ENCODE results near the gene SLC66A1. TPM values are rescaled to one million over a fixed set of nuclear protein-coding genes. Genes with fewer than 3 reads are reported as not detected.

The SLC66A1 gene
- total RNA-seq, 2 donors from 2014 or later: 9.5 to 10.5 TPM

DNA sequence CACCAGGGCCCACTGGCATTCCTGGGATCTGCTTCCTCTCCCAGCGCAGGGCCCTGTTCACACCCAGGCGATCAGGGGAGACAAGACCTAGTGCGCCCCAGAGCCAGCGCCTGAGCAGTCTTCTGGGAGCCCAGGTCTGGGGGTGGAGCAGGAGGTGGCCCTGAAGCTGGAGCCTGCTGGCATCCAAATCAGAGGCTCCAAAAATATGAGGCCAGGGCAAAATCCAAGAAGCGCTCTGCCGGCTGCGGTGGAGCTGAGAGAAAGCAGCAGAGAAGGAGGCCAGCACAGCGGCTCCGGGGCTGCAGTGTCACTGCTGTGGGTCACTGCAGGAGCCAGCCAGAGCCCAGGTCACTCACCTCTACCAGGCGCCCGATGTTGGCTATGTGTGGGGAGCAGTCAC lies 32.7 kb downstream of the SLC66A1 start:
- DNase-seq: no peak
- Mint-ChIP-seq H3K27ac (no peak overlapping the region), H3K27me3 (ENCODE audit: low read depth) (no peaks in the 10 kb centered on the region), H3K9me3 (no peaks in the 10 kb centered on the region), H3K4me1 (ENCODE audit: low read depth) (peaks cover 9% of the 10 kb centered on the region), H3K4me3 (no peak overlapping the region), H3K36me3 (ENCODE audit: insufficient read depth in 2 of 2) (peaks cover 2 to 3% of the 10 kb centered on the region in 2 donors)
- no peak for ATAC-seq (replicated peaks in 1 of 2)

DNA sequence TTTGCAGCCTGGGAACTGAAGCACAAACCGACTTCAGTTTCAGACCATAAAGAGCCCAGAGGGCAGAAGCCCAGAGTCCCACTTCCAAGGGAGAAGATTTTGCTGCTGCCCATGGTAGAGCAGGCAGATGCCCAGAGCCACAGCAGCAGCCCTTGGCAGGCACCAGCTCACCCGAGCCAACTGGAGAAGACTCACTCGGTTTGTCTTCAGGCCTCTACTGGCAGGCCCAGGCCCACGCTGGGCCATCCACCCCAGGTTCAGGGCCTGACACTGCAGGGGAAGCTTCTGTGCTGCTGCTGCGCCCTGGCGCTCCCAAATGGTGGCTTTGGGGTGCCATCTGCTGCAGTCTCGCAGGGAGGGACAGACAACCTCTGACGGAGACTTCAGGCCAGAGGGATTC lies 33.3 kb downstream of the SLC66A1 start:
- Mint-ChIP-seq H3K9me3 (no peaks in the 10 kb centered on the region), H3K36me3 (ENCODE audit: insufficient read depth in 2 of 2) (peaks cover under 1 to 2% of the 10 kb centered on the region in 2 donors), H3K27ac (no peak overlapping the region)

DNA sequence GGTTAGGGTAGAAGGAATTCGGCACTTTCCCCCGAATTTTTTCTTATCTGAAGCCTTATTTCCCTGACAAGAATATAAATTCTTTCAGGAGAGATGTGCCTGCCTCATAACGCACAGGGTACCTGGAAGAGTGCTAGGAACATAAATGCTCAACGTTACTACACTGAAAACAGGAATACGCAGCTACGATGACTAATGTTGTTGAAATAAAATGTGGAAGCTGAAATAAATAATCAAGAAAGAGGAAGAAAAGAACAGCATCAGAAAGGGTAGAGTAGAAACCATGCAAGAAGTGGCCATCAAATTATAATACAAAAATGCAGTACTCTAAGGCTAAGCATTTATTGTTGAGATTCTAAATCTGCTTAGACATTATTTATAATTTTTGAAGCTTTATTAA lies 33.9 kb downstream of the SLC66A1 start:
- Mint-ChIP-seq H3K36me3 (ENCODE audit: insufficient read depth in 2 of 2) (peaks cover 0 to 2% of the 10 kb centered on the region in 2 donors), H3K27me3 (ENCODE audit: low read depth) (no peaks in the 10 kb centered on the region), H3K27ac (peak overlapping the region; percentile 13), H3K4me3 (no peak overlapping the region), H3K9me3 (no peaks in the 10 kb centered on the region), H3K4me1 (ENCODE audit: low read depth) (peaks cover 9% of the 10 kb centered on the region)
- ATAC-seq (replicated peaks in 1 of 2) (no peak), DNase-seq (no peak)

More for the DNA sequence above, 33.3 kb downstream of the SLC66A1 start:
- no peak for ATAC-seq (replicated peaks in 1 of 2)
- Mint-ChIP-seq H3K4me3 (no peak overlapping the region), H3K4me1 (ENCODE audit: low read depth) (peaks cover 9% of the 10 kb centered on the region), H3K27me3 (ENCODE audit: low read depth) (no peaks in the 10 kb centered on the region)
- DNase-seq: no peak

DNA sequence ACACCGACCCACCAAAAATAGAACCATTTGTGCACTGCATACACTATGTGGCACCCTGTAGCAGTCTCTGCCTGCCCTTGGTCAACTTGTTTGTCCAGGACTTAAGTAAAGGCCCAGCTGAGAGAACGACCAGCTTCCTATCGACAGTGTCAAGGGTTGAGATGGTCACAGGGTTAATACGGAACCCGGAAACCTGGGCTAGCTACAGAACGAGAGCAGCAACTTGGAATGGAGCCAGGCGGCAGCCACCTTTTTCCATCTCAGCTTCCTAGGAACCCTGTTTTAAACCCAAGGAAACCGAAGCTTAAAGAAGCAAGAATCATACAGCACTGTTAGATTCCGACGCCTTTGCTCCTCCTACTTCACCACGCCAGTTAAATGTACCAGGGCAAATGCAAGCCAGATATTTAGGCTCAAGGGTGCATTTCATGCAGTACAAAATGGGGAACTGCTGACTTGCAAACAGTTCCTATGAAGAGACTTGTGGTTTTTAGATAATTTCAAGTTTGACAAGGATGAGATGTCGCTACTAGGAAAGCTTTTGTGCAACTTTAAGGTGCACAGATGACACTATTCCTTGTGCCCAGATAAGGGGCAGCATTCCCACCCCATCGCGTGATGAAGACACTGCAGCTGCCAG lies 35.5 kb downstream of the SLC66A1 start:
- ATAC-seq (replicated peaks in 1 of 2) (no peak), DNase-seq (no peak)
- Mint-ChIP-seq H3K27ac (peak overlapping the region; percentile 60), H3K9me3 (no peaks in the 10 kb centered on the region), H3K27me3 (ENCODE audit: low read depth) (no peaks in the 10 kb centered on the region), H3K4me3 (no peak overlapping the region), H3K4me1 (ENCODE audit: low read depth) (no peaks in the 10 kb centered on the region), H3K36me3 (ENCODE audit: insufficient read depth in 2 of 2) (no peaks in the 10 kb centered on the region)

DNA sequence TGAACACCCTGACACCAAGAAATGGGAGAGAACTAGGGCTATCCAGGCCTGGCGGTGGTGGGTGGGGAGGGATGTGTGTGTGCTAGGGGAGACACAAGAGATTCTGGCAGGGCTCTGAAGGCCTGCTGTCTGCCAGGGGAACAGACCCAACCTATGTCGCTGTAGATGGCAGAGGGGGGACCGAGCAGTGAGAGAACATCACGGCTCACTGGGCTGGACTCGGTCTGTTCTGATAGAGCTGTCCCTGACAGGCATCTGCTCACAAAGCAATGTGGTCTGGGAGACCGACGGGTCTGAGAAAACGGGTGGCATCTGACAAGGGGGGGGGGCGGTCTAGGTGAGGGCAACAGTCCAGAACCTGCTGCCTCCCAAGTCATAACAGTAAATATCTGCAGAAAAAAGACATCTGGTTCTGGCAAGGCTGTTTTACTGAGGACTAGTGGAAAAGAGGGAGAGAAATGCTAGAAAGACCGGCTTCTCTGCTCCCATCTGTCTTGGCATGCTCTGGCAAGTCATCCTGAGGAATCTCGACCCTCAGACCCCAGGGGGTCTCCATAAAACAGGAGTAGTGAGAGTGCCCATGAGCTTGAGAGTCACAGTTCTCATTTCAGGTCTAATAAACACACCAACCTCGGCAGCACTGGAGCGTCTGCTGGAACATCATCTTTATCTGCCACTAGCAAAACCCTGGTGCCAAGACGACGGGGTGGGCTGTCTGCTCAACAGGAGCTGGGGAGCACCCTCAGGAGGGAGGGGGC lies 36.5 kb downstream of the SLC66A1 start:
- Mint-ChIP-seq H3K36me3 (ENCODE audit: insufficient read depth in 2 of 2) (no peaks in the 10 kb centered on the region), H3K27me3 (ENCODE audit: low read depth) (no peaks in the 10 kb centered on the region), H3K9me3 (no peaks in the 10 kb centered on the region), H3K4me1 (ENCODE audit: low read depth) (no peaks in the 10 kb centered on the region), H3K27ac (no peak overlapping the region), H3K4me3 (no peak overlapping the region)
- no peak for DNase-seq
- ATAC-seq (replicated peaks in 1 of 2): no peak

DNA sequence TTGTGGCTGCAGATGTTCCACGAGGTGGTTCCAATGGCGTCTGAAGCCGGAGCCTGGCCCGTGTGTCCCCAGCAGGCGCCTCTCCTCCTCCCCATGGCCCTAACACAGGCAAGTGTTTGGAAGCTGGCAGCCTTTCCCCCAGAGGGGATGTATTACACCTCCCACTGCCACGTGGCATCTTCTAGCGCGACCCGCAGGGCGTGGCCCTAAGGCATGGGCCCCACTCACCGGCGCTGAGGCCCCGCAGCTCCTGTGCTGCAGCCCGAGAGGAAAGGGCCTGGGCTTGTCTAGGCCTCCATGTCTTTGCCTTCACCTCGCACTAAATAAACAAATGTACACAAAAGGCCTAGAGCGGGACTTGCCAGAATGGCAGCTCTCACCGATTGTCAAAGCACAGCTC lies 37.9 kb downstream of the SLC66A1 start:
- ATAC-seq (replicated peaks in 1 of 2) (no peak), DNase-seq (no peak)
- no peaks in the 10 kb centered on the region for H3K27me3 Mint-ChIP-seq (ENCODE audit: low read depth)
- no peaks in the 10 kb centered on the region for H3K9me3 Mint-ChIP-seq
- H3K4me3 Mint-ChIP-seq: no peak overlapping the region
- peaks cover 0 to 2% of the 10 kb centered on the region in 2 donors for H3K36me3 Mint-ChIP-seq (ENCODE audit: insufficient read depth in 2 of 2)
- H3K27ac Mint-ChIP-seq: peak overlapping the region; percentile 6
- no peaks in the 10 kb centered on the region for H3K4me1 Mint-ChIP-seq (ENCODE audit: low read depth)

DNA sequence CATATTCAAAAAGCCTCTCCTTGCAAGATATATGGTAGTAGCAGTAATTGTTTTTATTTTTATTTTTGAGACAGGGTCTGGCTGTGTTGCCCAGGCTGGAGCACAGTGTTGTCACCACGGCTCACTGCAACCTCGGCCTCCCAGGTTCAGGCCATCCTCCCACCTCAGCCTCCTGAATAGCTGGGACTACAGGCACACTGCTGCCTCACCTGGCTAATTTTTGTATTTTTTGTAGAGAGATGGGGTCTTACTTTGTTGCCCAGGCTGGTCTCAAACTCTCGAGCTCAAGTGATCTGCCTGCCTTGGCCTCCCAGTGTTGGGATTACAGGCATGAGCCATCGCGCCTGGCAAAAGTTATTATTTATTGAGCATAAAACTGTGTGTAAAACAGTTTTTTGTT lies 38.4 kb downstream of the SLC66A1 start:
- H3K9me3 Mint-ChIP-seq: no peaks in the 10 kb centered on the region
- H3K36me3 Mint-ChIP-seq (ENCODE audit: insufficient read depth in 2 of 2): peaks cover 2% of the 10 kb centered on the region in 2 donors

DNA sequence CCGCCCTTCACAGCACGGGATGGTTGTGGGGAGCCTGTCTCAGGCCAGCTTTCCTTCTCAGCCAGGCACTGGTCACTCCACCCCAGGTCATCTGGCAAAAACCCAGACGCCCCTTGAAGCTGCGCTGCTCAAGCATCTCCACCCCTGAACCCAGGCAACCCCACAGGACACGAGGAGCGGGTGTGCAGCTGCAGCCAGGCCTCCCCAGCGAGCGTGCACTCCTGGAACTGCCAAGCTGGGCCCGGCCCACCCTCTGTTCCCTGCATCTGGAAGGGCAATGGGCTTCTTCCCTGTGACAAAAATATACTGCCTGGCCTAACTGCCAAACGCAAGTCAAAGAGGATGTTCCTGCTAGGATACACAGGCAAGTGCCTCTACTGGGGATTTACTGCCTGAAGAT lies 39.7 kb downstream of the SLC66A1 start:
- Mint-ChIP-seq H3K27me3 (ENCODE audit: low read depth) (no peaks in the 10 kb centered on the region), H3K9me3 (no peaks in the 10 kb centered on the region), H3K36me3 (ENCODE audit: insufficient read depth in 2 of 2) (peaks cover 2 to 5% of the 10 kb centered on the region in 2 donors), H3K4me3 (no peak overlapping the region), H3K4me1 (ENCODE audit: low read depth) (no peaks in the 10 kb centered on the region), H3K27ac (no peak overlapping the region)
- no peak for ATAC-seq (replicated peaks in 1 of 2)
- DNase-seq: no peak

More for the DNA sequence above, 38.4 kb downstream of the SLC66A1 start:
- ATAC-seq (replicated peaks in 1 of 2) (no peak), DNase-seq (no peak)
- peak overlapping the region; percentile 6 for H3K27ac Mint-ChIP-seq
- no peak overlapping the region for H3K4me3 Mint-ChIP-seq
- no peaks in the 10 kb centered on the region for H3K27me3 Mint-ChIP-seq (ENCODE audit: low read depth)
- H3K4me1 Mint-ChIP-seq (ENCODE audit: low read depth): no peaks in the 10 kb centered on the region

DNA sequence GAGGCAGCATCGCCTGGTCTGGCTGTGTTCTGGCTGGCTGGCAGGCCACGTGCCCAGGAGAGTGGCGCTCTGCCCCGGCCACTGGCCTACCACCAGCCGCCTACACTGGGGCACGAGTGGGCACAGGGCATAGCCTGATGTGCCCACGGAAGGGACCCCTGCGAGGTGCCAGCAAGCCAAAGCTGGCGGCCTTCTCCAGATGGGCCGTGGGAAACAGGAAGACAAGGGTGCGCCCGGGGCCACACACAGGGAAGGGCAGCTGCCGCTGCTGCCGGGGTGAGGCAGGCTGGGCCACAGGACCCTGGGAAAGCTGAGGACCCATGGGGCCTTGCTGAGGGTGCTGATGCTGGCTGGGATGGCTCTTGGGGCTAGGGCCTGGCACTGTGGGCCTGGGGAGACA lies 40.7 kb downstream of the SLC66A1 start:
- no peaks in the 10 kb centered on the region for H3K9me3 Mint-ChIP-seq
- DNase-seq: no peak
- no peak overlapping the region for H3K27ac Mint-ChIP-seq
- no peak overlapping the region for H3K4me3 Mint-ChIP-seq
- H3K4me1 Mint-ChIP-seq (ENCODE audit: low read depth): no peaks in the 10 kb centered on the region
- H3K36me3 Mint-ChIP-seq (ENCODE audit: insufficient read depth in 2 of 2): peaks cover 2 to 5% of the 10 kb centered on the region in 2 donors
- no peaks in the 10 kb centered on the region for H3K27me3 Mint-ChIP-seq (ENCODE audit: low read depth)
- ATAC-seq (replicated peaks in 1 of 2): peak in 1 of 2 donors; percentile 11

DNA sequence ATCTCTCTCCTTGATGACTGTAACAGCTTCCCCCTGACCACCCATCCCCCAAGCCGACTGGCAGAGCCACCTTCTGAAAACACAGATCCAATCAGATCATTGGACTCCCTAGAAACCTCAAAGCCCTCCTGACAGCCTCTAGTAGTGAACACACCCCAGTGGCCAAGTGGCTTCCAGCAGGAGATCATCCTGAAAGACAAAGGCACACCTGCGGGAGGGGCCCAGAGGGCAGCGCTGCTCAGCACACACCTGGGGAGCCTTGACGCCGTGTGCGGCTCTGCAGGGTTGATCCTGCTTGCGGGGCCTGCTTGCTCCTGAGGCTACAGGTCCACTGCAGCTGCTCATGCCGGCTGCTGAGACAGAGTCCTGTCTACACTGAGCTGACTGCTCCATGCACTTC lies 41.5 kb downstream of the SLC66A1 start:
- Mint-ChIP-seq H3K27ac (no peak overlapping the region), H3K36me3 (ENCODE audit: insufficient read depth in 2 of 2) (peaks cover 2 to 5% of the 10 kb centered on the region in 2 donors), H3K4me1 (ENCODE audit: low read depth) (no peaks in the 10 kb centered on the region), H3K27me3 (ENCODE audit: low read depth) (no peaks in the 10 kb centered on the region), H3K9me3 (no peaks in the 10 kb centered on the region), H3K4me3 (no peak overlapping the region)
- ATAC-seq (replicated peaks in 1 of 2) (no peak), DNase-seq (no peak)

DNA sequence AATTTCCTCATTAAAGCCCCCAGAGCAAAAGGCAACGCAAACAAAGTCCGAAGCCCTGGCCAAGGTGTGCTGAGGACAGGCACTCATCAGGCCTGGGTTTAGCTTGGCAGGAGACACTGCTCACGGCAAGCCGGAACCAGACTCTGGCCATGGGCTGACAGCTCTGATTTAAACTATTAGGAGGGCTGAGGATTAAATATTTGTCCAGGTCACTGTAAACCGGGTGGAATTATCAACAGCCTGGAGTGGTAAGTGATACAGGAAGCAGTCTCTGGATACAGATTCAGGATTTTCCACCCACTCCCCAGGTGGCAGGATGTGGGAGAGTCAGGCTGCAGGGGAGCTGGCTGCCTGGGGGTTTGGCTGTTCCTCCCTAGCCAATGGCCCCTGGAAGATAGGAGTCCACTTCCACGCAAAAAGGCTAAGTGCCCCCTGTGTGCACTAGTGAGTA lies 42.4 kb downstream of the SLC66A1 start:
- no peaks in the 10 kb centered on the region for H3K27me3 Mint-ChIP-seq (ENCODE audit: low read depth)
- H3K4me3 Mint-ChIP-seq: no peak overlapping the region
- no peak for ATAC-seq (replicated peaks in 1 of 2)
- peaks cover 4% of the 10 kb centered on the region for H3K4me1 Mint-ChIP-seq (ENCODE audit: low read depth)
- H3K9me3 Mint-ChIP-seq: no peaks in the 10 kb centered on the region
- H3K27ac Mint-ChIP-seq: no peak overlapping the region
- no peak for DNase-seq
- peaks cover 2 to 5% of the 10 kb centered on the region in 2 donors for H3K36me3 Mint-ChIP-seq (ENCODE audit: insufficient read depth in 2 of 2)

DNA sequence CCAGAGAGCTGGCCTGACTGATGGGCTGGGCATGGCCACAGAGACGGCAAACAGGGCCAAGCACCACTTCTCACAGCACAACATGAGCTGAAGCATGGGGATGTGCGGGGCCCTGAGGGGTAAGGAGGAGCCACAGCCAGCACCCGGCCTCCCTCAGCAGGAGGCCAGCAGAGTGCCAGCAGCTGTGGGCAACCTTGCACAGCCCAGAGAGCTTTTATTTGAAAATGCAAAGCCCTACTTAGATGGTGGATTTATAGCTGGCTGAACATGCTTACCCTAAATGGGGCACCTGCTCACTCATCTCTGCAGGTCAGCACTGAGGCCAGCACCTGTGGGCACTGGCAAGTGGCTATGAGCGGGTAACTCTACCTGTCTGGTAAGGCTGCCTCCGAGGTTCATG lies 44.1 kb downstream of the SLC66A1 start:
- H3K9me3 Mint-ChIP-seq: no peaks in the 10 kb centered on the region
- ATAC-seq (replicated peaks in 1 of 2) (no peak), DNase-seq (no peak)
- H3K36me3 Mint-ChIP-seq (ENCODE audit: insufficient read depth in 2 of 2): peaks cover 2 to 5% of the 10 kb centered on the region in 2 donors
- H3K4me1 Mint-ChIP-seq (ENCODE audit: low read depth): peaks cover 21% of the 10 kb centered on the region
- H3K27me3 Mint-ChIP-seq (ENCODE audit: low read depth): no peaks in the 10 kb centered on the region
- no peak overlapping the region for H3K27ac Mint-ChIP-seq
- no peak overlapping the region for H3K4me3 Mint-ChIP-seq

DNA sequence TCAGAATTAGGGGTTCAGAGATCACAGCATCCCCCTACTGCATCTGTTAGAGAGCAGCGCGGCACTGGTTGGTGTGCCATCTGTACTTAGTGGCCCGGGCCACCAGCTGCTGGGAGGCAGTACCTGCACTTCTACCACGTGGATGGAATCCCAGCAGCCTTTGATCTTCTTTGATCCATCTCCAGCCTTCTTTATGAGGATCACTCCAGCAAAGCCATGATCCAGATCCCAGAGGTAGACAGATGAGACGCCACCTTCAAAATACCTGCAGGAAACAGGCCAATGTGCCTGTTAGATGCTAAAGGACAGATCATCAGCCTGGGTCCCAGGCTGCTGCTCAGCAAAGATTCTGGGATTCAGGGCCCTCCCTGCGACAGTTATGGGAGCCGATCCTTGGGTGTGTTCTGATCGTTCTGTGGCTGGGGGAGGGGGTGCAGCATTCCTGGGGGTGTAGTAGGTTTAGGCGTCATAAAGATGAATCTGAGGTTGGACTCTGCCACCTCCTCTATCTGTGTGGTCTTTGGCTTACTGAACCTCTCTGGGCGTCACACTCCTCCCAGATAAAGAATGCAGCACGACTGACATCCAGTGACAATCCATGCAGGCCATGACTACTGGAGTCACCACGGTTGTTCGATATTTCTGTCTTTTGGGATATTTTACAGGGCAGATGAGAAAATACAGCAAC lies 45.3 kb downstream of the SLC66A1 start:
- H3K27ac Mint-ChIP-seq: no peak overlapping the region
- no peak for DNase-seq
- H3K36me3 Mint-ChIP-seq (ENCODE audit: insufficient read depth in 2 of 2): peaks cover 2 to 5% of the 10 kb centered on the region in 2 donors
- no peak overlapping the region for H3K4me3 Mint-ChIP-seq
- no peak for ATAC-seq (replicated peaks in 1 of 2)
- H3K4me1 Mint-ChIP-seq (ENCODE audit: low read depth): peaks cover 28% of the 10 kb centered on the region
- no peaks in the 10 kb centered on the region for H3K27me3 Mint-ChIP-seq (ENCODE audit: low read depth)
- no peaks in the 10 kb centered on the region for H3K9me3 Mint-ChIP-seq
